ENCODE data around the gene TGFB1.

GRCh38 chr19:41334793-41335192, 18.9 kb downstream of the TGFB1 start:
- TF ChIP-seq CTCF (optimal IDR thresholded peaks at IDR 0.05 in 1 of 3, IDR thresholded peaks at IDR 0.05 in 1 of 3, conservative IDR thresholded peaks at IDR 0.05 in 1 of 3; ENCODE audit: extremely low read depth in 1 of 3, insufficient read depth in 2 of 3, low read length in 3 of 3) (no peak), EZH2 (IDR thresholded peaks at IDR 0.05; ENCODE audit: low read length) (no peak)
